Amygdala (tissue), 56 donors: Measurements from ENCODE around the gene IBTK.
"Not testable (repeated sequence)": the region's sequence is repeated elsewhere in the genome, so short reads cannot be mapped to it uniquely, and the experiment has no call there.

Experiments
- DNase-seq, 56 donors: peaks; one replicate each; lab custom pipeline; 2025; lab: John Stamatoyannopoulos, UW

Gene IBTK

DNA sequence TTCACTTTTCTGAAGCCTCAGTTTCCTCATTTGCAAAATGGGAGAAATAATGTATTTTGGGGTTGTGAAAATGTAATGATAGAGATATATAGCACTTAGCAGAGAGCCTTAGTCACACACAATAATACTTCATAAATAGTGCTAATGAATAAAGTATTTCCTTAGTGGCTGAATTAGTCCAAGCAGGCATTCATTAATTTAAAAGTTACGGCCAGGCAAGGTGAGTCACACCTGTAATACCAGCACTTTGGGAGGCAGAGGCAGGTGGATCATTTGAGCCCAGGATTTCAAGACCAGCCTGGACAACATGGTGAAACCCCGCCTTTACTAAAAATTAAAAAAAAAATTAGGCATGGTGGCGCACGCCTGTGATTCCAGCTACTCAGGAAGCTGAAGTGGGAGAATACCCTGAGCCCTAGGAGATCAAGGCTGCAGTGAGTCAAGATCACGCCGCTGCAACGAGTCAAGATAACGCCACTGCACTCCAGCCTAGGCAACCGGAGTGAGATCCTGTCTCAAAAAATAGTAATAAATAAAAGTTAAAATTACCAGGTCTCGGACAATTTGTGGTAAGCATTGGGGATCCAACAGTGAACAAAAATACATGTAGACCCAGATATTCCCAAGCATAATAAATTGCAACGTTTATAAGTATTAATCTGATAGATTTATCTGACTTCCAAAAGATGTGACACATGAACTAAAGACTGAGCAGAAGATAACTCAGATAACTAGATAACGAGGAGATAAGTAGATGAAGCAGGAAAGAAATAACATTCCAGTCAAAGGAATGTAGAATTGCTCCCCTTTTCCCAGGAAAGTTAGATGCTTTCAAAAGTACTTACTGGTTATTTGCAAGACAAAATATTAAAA is 2.1 kb upstream of the IBTK start:
- no peak for DNase-seq

DNA sequence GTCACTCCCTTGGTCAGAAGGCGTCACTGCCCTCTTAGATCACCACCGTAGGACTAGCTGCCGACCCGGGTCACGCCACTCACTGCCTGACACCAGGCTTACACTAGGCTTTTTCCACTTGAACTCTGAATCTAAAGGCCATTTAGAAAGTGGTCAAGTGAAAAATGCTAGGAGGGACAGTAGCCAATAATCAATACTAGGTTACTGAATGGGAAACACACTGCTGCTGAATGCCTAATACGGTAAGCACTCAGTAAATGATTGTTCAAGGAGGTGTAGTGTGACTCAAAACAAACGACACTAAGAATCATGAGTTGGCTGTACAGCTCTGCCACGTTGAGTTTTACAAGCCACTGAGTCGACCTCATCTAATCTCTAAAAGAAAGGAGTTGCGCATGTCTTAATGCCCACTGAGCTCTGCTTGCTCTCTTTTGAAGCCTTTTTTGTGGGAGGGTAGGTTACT is 760 bp upstream of the IBTK start:
- DNase-seq, result peak in 14 of 56 donors; percentile 7 to 88 (median 52)

DNA sequence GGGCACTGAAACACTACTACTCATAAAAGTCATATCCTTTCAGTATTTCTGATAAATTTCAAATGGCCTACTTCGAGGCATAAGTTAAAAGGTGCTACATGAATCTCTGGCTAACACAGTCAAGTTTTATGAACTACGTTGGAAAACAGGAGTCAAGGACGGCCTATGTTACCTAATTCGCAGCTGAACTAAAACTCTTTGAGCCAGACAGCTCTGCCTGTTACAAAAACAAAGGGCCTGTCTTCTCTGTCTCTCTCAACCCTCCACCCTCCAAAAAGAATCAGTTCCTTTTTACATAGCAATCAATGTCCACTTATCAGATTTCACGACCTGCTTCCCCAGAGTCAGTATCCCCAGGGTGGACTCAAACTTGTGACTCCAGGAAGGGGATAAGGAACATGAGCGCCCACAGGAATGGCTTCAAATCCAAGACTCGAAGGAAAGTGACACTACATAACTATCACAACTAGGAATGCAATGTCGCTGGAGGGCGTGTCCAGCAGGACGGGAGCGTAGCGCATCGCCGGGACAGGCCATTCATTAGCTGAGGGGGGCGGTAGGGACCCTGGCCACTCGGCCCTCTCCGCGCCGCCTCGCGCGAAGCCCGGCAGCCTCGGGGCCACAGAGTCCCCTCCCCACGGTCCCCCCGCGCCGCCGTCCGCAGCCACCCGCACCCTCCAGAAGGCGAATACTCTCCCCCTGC is 591 bp downstream of the IBTK start:
- peak in 40 of 56 donors; percentile 6 to 85 (median 61) for DNase-seq

DNA sequence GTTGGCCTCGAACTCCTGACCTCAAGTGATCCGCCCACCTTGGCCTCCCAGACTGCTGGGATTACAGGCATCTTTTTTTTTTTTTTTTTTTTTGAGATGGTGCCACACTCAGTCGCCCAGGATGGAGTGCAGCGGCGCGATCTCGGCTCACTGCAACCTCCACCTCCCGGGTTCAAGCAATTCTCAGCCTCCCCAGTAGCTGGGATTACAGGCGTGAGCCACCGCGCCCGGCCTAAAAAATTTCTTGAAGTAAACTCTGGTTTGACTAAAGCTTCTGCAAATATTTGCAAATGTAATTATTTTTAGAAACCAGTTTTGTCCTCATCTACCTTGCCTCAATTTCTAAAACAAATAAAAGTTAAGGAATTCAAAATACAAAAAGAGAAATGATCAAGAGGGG is 1.2 kb downstream of the IBTK start:
- no peak for DNase-seq

DNA sequence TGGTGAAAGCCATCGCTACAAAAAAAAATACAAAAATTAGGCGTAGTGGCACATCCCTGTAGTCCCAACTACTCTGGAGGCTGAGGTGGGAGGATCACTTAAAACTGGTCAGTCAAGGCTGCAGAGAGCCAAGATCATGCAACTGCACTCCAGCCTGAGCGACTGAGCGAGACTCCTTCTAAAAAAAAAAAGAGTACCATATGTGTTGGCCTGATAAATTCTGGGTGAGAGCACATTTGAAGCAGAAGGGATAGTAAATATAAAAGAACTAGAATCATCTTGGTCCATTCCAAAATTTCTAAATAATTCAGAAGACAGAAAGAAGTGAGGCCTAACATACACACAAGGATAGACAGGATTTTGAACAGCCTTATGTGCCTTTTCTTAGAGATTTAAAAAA is 2.2 kb downstream of the IBTK start:
- DNase-seq, result no peak

DNA sequence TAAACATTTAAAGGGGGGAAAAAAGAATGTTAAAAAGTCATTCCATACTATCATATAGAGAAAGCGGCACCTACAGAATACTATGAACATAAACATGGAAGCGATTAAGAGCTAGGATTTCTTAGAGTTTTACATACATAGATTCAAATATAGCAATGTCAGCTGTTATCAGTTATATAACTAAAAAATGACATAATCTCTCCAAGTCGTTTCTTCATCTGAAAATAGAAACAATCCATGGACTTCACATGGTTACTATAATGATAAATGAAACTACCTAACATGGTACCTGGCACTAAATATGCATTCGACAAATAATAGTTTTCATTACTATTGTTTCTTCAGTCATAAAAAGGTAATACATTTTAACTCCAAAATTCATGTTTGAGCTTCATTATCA is 3.7 kb downstream of the IBTK start:
- DNase-seq, result no peak

DNA sequence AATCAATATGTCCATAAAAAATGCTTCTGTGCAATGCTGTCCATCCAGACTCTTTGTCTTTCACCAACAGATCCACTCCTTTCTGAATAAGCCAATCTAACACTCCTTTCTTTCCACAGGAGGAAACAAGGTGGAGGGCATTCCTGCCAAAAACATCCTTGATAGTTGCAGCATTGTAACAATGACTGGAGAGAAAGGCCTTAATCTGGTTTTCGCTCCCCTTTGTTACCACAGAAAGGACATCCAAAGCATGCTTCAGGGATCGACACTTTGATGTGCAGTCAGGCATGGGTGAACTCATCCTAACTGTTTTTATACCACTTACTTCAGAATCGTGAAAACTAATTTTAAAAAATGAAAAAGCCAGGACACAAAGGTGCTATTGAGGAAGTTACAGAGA is 7.4 kb downstream of the IBTK start:
- DNase-seq, result no peak

DNA sequence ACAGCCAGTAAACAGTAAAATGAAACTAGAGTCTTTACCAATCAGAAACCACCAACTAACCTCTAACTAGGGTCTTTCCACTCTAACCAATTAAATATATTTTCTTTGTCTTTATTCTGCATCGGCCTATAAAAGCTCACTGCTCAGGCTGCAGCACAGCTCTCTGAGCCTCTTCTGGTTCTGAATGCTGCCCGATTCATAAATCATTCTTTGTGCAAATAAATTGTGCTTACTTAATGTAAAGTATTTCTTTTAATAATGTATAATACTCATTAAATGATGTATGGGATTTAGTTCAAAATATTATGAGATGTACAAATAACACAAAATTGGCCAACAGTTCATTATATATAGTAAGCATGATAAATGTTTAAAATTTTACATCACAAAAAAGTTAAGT is 7.9 kb downstream of the IBTK start:
- no peak for DNase-seq

DNA sequence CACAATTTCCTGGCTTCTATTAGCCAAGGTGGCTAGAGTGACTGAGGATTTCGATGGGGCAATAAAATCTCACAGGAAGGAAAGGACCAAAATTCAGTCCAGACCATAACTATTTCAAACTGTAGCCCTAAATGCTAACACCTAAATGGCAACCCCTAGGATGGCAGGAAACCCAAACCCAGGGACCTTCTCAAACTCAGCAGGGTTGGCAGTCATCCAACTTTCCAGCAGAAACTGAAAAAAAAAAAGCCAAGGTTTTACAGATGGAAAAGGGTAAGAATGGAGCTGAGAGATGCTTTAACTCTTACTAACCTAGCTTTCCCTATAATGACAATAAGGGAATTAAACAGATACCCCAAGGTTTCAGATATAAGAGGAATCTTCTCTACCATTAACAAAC is 10.5 kb downstream of the IBTK start:
- DNase-seq, result no peak

DNA sequence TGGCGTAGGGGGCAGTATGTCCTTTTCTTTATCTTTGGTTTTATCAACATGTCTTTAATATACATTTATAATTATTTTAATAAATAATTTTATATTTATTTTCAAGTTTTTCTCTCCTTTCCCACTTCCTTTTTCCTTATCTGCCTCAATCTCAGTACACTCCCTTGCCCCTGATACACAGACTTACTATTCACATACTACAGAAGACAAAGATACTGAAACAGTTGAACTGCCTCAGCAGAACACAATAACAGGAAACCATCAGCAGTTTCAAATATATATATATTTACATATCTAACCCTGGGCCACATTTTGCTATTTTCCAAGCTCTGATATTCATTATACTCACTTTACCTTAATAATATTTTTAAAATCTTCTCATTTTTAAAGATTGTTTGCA is 19.8 kb downstream of the IBTK start:
- DNase-seq, result no peak

DNA sequence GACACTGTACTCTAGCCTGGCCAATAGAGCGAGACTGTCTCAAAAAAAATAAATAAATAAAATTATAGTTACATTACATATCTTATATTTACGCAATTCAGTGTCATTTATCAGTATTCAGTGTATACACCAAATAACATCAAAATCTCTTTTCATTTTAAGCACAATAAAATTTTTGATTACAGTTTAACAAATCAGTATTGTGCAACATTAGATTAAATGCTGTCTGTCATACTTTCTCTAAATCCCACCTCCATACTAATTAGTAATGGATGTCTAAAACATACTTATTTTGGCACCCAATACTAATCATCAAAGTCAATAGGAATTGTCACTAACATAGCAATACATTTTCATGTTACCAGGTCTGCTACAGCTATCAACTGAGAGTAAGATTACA is 27.4 kb downstream of the IBTK start:
- DNase-seq, result no peak

DNA sequence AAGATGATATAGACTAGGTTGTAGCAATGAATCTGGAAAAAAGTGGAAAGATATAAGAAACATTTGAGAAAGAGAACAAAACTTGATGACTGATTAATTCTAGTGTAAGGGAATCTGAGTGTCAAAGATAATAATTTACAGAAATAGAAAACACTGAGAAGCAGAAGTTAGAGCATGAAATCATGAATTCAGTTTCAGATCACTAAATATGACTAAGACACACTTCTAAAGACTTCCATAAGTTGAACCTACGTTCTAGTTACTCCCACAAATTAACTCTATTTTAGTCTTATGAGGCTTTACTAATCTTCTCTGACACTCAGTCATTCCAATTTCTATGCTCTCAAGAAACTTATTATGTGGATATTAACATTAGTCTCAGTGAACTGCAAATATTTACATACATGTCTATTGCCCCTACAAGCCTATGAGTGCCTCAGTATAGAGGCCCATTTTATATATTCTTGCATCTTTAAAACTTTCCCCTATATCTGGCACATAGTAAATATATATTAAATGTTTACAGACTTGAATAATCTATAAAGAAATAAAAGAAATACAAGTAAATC is 30.4 kb downstream of the IBTK start:
- DNase-seq, result no peak

DNA sequence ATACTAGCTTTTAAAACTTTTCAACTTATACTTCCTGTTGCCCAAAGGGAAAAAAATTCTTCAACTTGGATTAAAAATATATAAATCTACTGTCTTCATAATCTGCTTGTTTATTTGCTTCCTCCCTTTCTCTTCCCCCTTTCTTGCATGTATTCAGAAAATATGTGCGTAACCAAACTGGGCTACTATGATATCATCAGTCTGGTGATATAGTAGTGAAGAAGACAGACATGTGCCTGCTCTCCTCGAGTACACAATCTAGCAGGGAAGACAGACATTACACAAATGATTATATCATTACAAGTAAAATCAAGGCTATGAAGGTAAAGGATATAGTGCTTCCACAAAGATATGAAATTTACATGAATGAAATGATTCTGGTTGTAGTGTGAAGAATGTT is 31.0 kb downstream of the IBTK start:
- DNase-seq, result no peak

DNA sequence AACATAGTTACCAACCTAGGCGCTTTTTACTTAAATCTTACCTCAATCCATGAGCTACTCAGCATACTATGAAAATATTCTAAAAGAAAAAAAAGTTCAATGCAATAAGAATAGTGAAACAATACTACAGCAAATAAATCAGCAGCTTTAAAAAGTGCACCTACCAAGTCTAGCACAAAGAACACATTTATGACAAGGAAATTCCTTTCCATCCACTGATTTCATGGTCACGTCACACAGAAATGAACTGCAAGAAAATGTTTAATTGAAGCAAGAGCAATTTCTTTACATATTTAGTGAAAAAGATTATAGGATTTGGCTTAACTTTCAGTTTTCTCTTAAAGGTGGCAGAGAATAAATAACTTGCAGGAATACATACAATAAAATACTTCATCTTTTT is 36.2 kb downstream of the IBTK start:
- no peak for DNase-seq

DNA sequence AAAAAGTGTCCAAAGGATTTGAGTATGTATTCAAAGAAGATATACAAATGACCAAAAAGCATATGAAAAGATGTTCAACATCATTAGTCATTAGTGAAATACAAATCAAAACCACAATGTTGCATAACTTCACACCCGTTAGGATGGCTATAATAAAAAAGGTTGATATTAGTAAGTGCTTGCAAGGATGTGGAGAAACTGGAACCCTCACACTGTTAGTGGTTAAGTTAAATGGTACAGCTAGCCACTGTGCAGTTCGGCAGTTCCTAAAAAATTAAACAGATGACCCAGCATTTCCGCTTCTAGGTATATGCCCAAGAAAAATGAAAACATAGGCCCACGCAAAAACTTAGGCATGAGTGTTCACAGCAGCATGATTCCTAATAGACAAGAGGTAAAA is 38.6 kb downstream of the IBTK start:
- DNase-seq, result no peak

DNA sequence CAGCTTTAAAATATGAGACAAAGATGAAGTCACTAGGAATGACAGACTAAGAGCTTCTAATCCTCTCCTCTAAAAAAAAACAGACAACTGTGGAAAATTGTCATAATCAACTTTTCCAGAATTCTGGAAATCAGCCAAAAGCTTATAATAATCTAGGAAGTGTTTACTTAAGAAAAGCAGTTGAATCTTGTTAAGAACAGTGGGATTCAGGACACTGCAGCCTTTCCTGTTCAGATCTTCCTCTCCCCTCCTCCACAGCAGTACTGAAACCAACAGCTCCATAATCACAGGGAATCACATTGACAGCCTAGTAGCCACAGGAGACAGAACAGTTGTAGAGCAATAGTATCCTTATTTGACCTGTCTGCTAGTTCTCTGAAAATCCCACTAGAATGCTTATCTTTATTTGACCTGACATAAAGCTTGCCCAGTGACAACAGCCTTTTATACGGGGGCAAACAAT is 41.6 kb downstream of the IBTK start:
- no peak for DNase-seq

DNA sequence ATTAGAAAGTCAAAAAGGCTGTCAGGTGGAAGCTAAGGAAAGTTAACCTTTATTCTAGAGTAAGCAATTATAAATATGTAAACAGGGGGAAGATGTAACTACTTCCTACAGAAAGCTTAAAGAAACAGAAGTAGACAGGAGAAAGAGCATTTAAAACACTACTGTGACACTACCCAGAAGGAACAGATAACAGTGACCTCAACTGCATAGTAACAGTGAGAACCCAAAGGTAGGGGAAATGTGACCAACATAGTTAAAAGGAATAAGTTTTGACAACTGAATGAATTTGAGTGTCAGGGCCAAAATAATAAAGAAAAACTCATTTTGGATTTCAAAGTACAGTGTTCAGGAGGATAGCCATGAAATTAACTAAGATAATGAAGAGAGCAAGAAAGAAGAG is 43.5 kb downstream of the IBTK start:
- no peak for DNase-seq

DNA sequence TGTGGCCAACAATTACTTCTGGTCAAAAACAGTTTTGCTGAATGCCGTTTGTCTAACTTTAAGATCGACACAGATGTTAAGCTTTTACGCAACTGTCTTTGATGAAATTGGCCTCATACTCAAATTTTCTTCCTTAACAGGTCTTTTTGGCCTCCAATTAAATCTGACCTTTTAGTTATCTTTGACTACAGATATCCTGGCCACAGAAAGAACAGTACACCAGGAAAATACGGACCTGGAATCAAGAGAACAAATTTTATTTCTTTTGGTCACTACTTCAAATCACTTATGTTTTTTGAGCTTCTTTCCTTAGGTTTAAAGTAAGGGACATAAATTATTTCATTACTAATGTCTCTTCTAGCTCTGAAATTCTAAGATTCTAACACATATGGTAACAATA is 49.8 kb downstream of the IBTK start:
- DNase-seq, result no peak

DNA sequence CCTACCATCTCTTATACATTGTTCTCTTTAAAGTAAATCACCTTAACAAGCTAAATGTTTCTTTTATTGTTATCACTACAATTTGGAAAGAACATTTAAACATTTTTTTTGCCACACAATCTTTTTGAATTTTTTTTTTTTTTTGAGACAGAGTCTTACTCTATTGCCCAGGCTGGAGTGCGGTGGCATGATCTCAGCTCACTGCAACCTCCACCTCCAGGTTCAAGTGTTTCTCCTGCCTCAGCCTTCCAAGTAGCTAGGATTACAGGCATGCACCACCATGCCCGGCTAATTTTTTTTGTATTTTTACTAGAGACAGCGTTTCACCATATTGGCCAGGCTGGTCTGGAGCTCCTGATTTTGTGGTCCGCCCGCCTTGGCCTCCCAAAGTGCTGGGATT is 50.3 kb downstream of the IBTK start:
- DNase-seq, result not testable (repeated sequence)

DNA sequence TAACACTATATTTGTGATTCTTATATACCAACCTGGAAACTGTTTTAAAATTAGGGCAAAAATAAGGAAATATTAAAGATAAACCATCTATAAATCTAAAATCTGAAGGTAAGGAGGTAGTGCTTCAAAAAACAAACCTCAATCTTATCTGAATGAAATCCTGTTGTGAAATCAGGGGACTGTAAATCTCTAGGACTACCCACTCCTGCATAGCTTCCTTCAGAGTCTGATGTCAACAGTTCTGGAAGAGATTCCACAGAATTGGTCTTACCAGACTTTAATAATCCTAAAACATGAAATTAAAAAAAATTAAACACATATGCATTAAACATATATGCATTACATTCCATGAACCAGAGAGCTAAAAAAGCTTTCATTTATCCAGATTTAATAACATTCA is 51.4 kb downstream of the IBTK start:
- no peak for DNase-seq

DNA sequence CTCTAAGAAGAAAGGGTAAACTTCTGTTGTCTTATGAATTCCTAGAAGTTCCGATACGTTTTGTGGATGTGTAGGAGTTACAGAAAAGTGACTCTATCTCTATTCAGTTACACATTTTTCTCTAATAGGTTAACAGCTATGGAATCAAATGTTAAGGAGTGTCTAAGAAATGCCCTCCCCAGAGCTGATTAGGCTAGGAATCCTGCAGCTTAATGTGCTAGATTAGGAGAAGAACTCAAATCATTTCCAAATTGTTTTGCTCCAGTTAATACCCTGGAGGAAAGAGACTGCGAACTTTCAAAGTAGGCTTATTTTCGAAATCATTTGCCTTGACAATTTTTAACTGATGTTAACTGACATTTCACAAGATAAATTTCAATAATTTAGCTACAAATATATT is 51.9 kb downstream of the IBTK start:
- no peak for DNase-seq
